Aorta (tissue), 5 donors: ENCODE results near the gene DUSP1. TPM values are rescaled to one million over a fixed set of nuclear protein-coding genes. Genes with fewer than 3 reads are reported as not detected.

ENCODE experiments used
- ATAC-seq: fragments of 200-7000 bp; cut with Tn5 transposase; one replicate; pipeline ENCODE4 v1.9.1; 2022; ENCODE audit warnings: moderate library complexity; ENCODE audit not compliant: low FRiP score
- DNase-seq, 2 donors: peaks; one replicate each; pipeline ENCODE4 v3.0.0-alpha.2; 2020
- H3K27ac ChIP-seq, 2 donors: one replicate each; pipeline ENCODE4 v1.5.1; 2013; ENCODE audit warnings: low read length in 2 of 2, mild to moderate bottlenecking in 2 of 2, moderate library complexity in 2 of 2, control low read depth in 1 of 2, inconsistent platforms in 1 of 2, low read depth in 1 of 2
- H3K27me3 ChIP-seq, 2 donors: one replicate each; pipeline ENCODE4 v1.6.1; 2013; ENCODE audit warnings: control low read depth in 1 of 2, low read length in 1 of 2, mild to moderate bottlenecking in 1 of 2, moderate library complexity in 1 of 2; ENCODE audit not compliant: insufficient read depth in 2 of 2, control insufficient read depth in 1 of 2
- H3K36me3 ChIP-seq, 2 donors: one replicate each; pipeline ENCODE4 v1.6.1; 2013; ENCODE audit warnings: control low read depth in 1 of 2, low read length in 1 of 2, mild to moderate bottlenecking in 1 of 2; ENCODE audit not compliant: insufficient read depth in 2 of 2, control insufficient read depth in 1 of 2
- H3K4me1 ChIP-seq, 2 donors: one replicate each; pipeline ENCODE4 v1.6.1; 2013; ENCODE audit warnings: low read length in 2 of 2, control low read depth in 1 of 2, mild to moderate bottlenecking in 1 of 2, moderate library complexity in 1 of 2; ENCODE audit not compliant: insufficient read depth in 2 of 2, control insufficient read depth in 1 of 2
- H3K4me3 ChIP-seq, 2 donors: one replicate each; pipeline ENCODE4 v1.5.1; 2013; ENCODE audit warnings: low read length in 2 of 2, control low read depth in 1 of 2, mild to moderate bottlenecking in 1 of 2
- H3K9me3 ChIP-seq: one replicate; pipeline ENCODE4 v1.6.1; 2013; ENCODE audit warnings: mild to moderate bottlenecking, low read length; ENCODE audit not compliant: control insufficient read depth
- WGBS, 2 donors: extraction: QIAGEN DNeasy Blood & Tissue Kit; methylation state at CpG; one replicate each; pipeline ENCODE4 v1.1.7; 2013; 5-methylcytosine and 5-hydroxymethylcytosine counted together
- intact Hi-C, 2 donors: fragments of 100-400 bp; cut with DNase I; formaldehyde crosslinking; loops; one replicate each; pipeline versions ENCODE4 v1.14.2 to v1.15.0; 2022
- polyA plus RNA-seq, 2 donors: library from polyadenylated mRNA; stranded (reverse); fragments of 200-250 nt; gene quantifications; one replicate each; pipeline ENCODE4 v1.2.3, GENCODE V29; 2013
- total RNA-seq, 2 donors: library from RNA; stranded (reverse); fragmentation: NEBNext Ultra II Directional; extraction: Animal tissue kit (Norgen Biotek cat#: 25700); gene quantifications; one replicate each; pipeline ENCODE4 v1.2.1, GENCODE V29; 2021
- donor health status: healthy with polysubstance abuse.
- donor health status: Bipolar disorder and iron deficiency.
- donor health status: DM: no; HTN: no; CAD: no.
- donor health status: DM: no; HTN: no; CAD: no.
- donor health status: DM: yes; HTN: yes; CAD: no.

DUSP1 gene
- total and polyA plus RNA-seq, 4 donors, result 178 to 1,994 (median 404) TPM

- H3K4me3 ChIP-seq, result no peak overlapping the region
- intact Hi-C loops, result no loop called here
- ATAC-seq (no peak), DNase-seq (no peak)
- peaks cover 0 to 1% of the 10 kb centered on the region in 2 donors for H3K36me3 ChIP-seq
- no peaks in the 10 kb centered on the region for H3K9me3 ChIP-seq
- no peak overlapping the region for H3K27ac ChIP-seq
- WGBS, 2 donors, result 96 to 97% methylated on average over 37 of the region's 37 CpGs
- H3K4me1 ChIP-seq, result peaks cover 0 to 2% of the 10 kb centered on the region in 2 donors
- no peaks in the 10 kb centered on the region for H3K27me3 ChIP-seq
Measured at GRCh38 chr5:172762214-172763119, 8.5 kb downstream of the DUSP1 start.

- DNase-seq (no peak), ATAC-seq (no peak)
- Histone ChIP-seq H3K27me3 (no peaks in the 10 kb centered on the region), H3K4me3 (no peak overlapping the region), H3K9me3 (no peaks in the 10 kb centered on the region), H3K27ac (no peak overlapping the region), H3K4me1 (peaks cover 0 to 2% of the 10 kb centered on the region in 2 donors), H3K36me3 (no peaks in the 10 kb centered on the region)
- 89 to 90% methylated on average over 2 of the region's 2 CpGs for WGBS, 2 donors
- intact Hi-C loops, result no loop called here
Measured at GRCh38 chr5:172760959-172761358, 10.0 kb downstream of the DUSP1 start.

GRCh38 chr5:172760136-172760535 lies 10.9 kb downstream of the DUSP1 start:
- Histone ChIP-seq H3K36me3 (no peaks in the 10 kb centered on the region), H3K27me3 (no peaks in the 10 kb centered on the region), H3K27ac (no peak overlapping the region), H3K4me1 (peaks cover 0 to 2% of the 10 kb centered on the region in 2 donors), H3K9me3 (no peaks in the 10 kb centered on the region), H3K4me3 (no peak overlapping the region)
- ATAC-seq (no peak), DNase-seq (no peak)
- WGBS, 2 donors, result 97 to 98% methylated on average over 1 of the region's 1 CpG
- intact Hi-C loops, result no loop called here

- DNase-seq (no peak), ATAC-seq (no peak)
- no peaks in the 10 kb centered on the region for H3K36me3 ChIP-seq
- no peak overlapping the region for H3K4me3 ChIP-seq
- H3K4me1 ChIP-seq, result peaks cover 0 to 2% of the 10 kb centered on the region in 2 donors
- H3K27me3 ChIP-seq, result no peaks in the 10 kb centered on the region
- WGBS, 2 donors, result 68 to 73% methylated on average over 6 of the region's 6 CpGs
- no peaks in the 10 kb centered on the region for H3K9me3 ChIP-seq
- intact Hi-C loops, result loop anchor here in 1 of 2 donors (5.0 kb wide), 1 partner anchor 41 kb away; no protein-coding TSS in a partner anchor
- H3K27ac ChIP-seq, result no peak overlapping the region
Measured at GRCh38 chr5:172758834-172759149, 12.2 kb downstream of the DUSP1 start.

- H3K27ac ChIP-seq, result peak overlapping the region in 1 of 2 donors; percentile 15
- intact Hi-C loops, result loop anchor here in 1 of 2 donors (5.0 kb wide), 1 partner anchor 41 kb away; no protein-coding TSS in a partner anchor
Measured at GRCh38 chr5:172758077-172758833, 12.7 kb downstream of the DUSP1 start.

GRCh38 chr5:172757394-172758010 lies 13.5 kb downstream of the DUSP1 start:
- H3K27ac ChIP-seq, result peak overlapping the region in 1 of 2 donors; percentile 15
- no peak overlapping the region for H3K4me3 ChIP-seq
- no peaks in the 10 kb centered on the region for H3K36me3 ChIP-seq
- 92 to 93% methylated on average over 9 of the region's 9 CpGs for WGBS, 2 donors
- peaks cover 0 to 2% of the 10 kb centered on the region in 2 donors for H3K4me1 ChIP-seq
- H3K9me3 ChIP-seq, result no peaks in the 10 kb centered on the region
- no peak for DNase-seq
- ATAC-seq, result peak; percentile 12
- intact Hi-C loops, result loop anchor here in 1 of 2 donors (5.0 kb wide), 1 partner anchor 40 kb away; no protein-coding TSS in a partner anchor
- no peaks in the 10 kb centered on the region for H3K27me3 ChIP-seq

More at GRCh38 chr5:172758077-172758833, 12.7 kb downstream of the DUSP1 start:
- peaks cover 0 to 2% of the 10 kb centered on the region in 2 donors for H3K4me1 ChIP-seq
- no peaks in the 10 kb centered on the region for H3K9me3 ChIP-seq
- H3K4me3 ChIP-seq, result no peak overlapping the region
- peak; percentile 61 for ATAC-seq
- H3K27me3 ChIP-seq, result no peaks in the 10 kb centered on the region
- 48 to 62% methylated on average over 19 of the region's 19 CpGs for WGBS, 2 donors
- no peaks in the 10 kb centered on the region for H3K36me3 ChIP-seq
- peak in 1 of 2 donors; percentile 79 for DNase-seq

GRCh38 chr5:172756764-172757393 lies 14.1 kb downstream of the DUSP1 start:
- Histone ChIP-seq H3K27me3 (no peaks in the 10 kb centered on the region), H3K4me1 (peaks cover 0 to 2% of the 10 kb centered on the region in 2 donors), H3K36me3 (no peaks in the 10 kb centered on the region), H3K9me3 (no peaks in the 10 kb centered on the region), H3K27ac (no peak overlapping the region), H3K4me3 (no peak overlapping the region)
- DNase-seq (no peak), ATAC-seq (no peak)
- 84 to 86% methylated on average over 10 of the region's 10 CpGs for WGBS, 2 donors
- intact Hi-C loops, result loop anchor here in 1 of 2 donors (5.0 kb wide), 1 partner anchor 40 kb away; no protein-coding TSS in a partner anchor
